GM23338 (cell line): ENCODE measurements around the gene KLHL22. TPM values are rescaled to one million over a fixed set of nuclear protein-coding genes. Genes with fewer than 3 reads are reported as not detected.

Experiments
- ATAC-seq: fragments of 200-7000 bp; cut with Tn5 transposase; 3 replicates; pipeline ENCODE4 v1.9.1; 2020
- DNase-seq: peaks from one replicate; pipeline ENCODE4 v3.0.0-alpha.2; 2015; ENCODE audit warnings: low spot score
- H2AFZ ChIP-seq: fragments of 200-600 bp; sonication (generic); 2 replicates; pipeline ENCODE4 v1.8.0; 2016; ENCODE audit warnings: antibody characterized with exemption, mild to moderate bottlenecking, moderate library complexity
- H3F3A ChIP-seq: fragments of 200-600 bp; sonication (generic); replicated peaks from 2 replicates; pipeline ENCODE4 v1.8.0; 2017; ENCODE audit warnings: antibody characterized with exemption, mixed run types, low read depth
- H3K27ac ChIP-seq: fragments of 200-600 bp; sonication (generic); 2 replicates; pipeline ENCODE4 v1.6.1; 2016; ENCODE audit warnings: low read depth
- H3K27me3 ChIP-seq: fragments of 200-600 bp; sonication (generic); 2 replicates; pipeline ENCODE4 v1.8.0; 2016; ENCODE audit warnings: mild to moderate bottlenecking, mixed run types, moderate library complexity; ENCODE audit not compliant: insufficient read depth
- H3K36me3 ChIP-seq: fragments of 200-600 bp; sonication (generic); 2 replicates; pipeline ENCODE4 v1.8.0; 2016; ENCODE audit warnings: mild to moderate bottlenecking; ENCODE audit not compliant: insufficient read depth
- H3K4me1 ChIP-seq: fragments of 200-600 bp; sonication (generic); 2 replicates; pipeline ENCODE4 v1.8.0; 2016; ENCODE audit warnings: mild to moderate bottlenecking, moderate library complexity; ENCODE audit not compliant: insufficient read depth
- H3K4me2 ChIP-seq: fragments of 200-600 bp; sonication (generic); 2 replicates; pipeline ENCODE4 v1.7.1; 2017; ENCODE audit warnings: mixed run types
- H3K4me3 ChIP-seq: fragments of 200-600 bp; sonication (generic); 2 replicates; pipeline ENCODE4 v1.6.1; 2016; ENCODE audit warnings: mixed run types
- H3K79me2 ChIP-seq: fragments of 200-600 bp; sonication (generic); replicated peaks from 2 replicates; pipeline ENCODE4 v1.8.0; 2017; ENCODE audit warnings: mild to moderate bottlenecking; ENCODE audit not compliant: insufficient read depth
- H3K9me2 ChIP-seq: fragments of 200-600 bp; sonication (generic); 2 replicates; pipeline ENCODE4 v1.8.0; 2017; ENCODE audit not compliant: insufficient read depth
- H4K20me1 ChIP-seq: fragments of 200-600 bp; sonication (generic); replicated peaks from 2 replicates; pipeline ENCODE4 v1.8.0; 2017; ENCODE audit warnings: mild to moderate bottlenecking; ENCODE audit not compliant: insufficient read depth
- H3K27ac Mint-ChIP-seq: 2 replicates; pipeline ENCODE4 v1.8.0; 2020; ENCODE audit warnings: inconsistent platforms, mild to moderate bottlenecking, moderate library complexity, mixed read lengths
- H3K27me3 Mint-ChIP-seq: 3 replicates; pipeline ENCODE4 v1.8.0; 2022; ENCODE audit warnings: low read depth, mild to moderate bottlenecking, moderate library complexity, mixed read lengths, inconsistent platforms; ENCODE audit not compliant: insufficient read depth, poor library complexity
- H3K36me3 Mint-ChIP-seq: 3 replicates; pipeline ENCODE4 v1.8.0; 2021; ENCODE audit warnings: low read depth, mild to moderate bottlenecking, inconsistent platforms, moderate library complexity, mixed read lengths
- H3K4me1 Mint-ChIP-seq: 3 replicates; pipeline ENCODE4 v1.8.0; 2020; ENCODE audit warnings: mild to moderate bottlenecking, inconsistent platforms, mixed read lengths
- H3K4me3 Mint-ChIP-seq: 3 replicates; pipeline ENCODE4 v1.8.0; 2021; ENCODE audit warnings: moderate library complexity, mild to moderate bottlenecking, inconsistent platforms, mixed read lengths
- H3K9me3 Mint-ChIP-seq: 3 replicates; pipeline ENCODE4 v1.8.0; 2020; ENCODE audit warnings: moderate library complexity, mild to moderate bottlenecking, inconsistent platforms, mixed read lengths
- CREB1 ChIP-seq: fragments of 250-450 bp; sonication (Bioruptor Pico); IDR thresholded peaks from 2 replicates; pipeline ENCODE4 v1.5.0; 2020; ENCODE audit warnings: low read depth, mild to moderate bottlenecking, moderate library complexity
- ETS1 ChIP-seq: IDR thresholded peaks from 2 replicates; pipeline ENCODE4 v1.6.1; 2016; ENCODE audit warnings: antibody characterized with exemption
- EZH2 ChIP-seq: fragments of 200-600 bp; sonication (generic); IDR thresholded peaks from one replicate; pipeline ENCODE4 v1.8.0; 2017; ENCODE audit warnings: antibody characterized with exemption, mild to moderate bottlenecking, low read depth; ENCODE audit not compliant: unreplicated experiment
- EZH2phosphoT487 ChIP-seq: fragments of 200-600 bp; sonication (generic); IDR thresholded peaks from one replicate; pipeline ENCODE4 v1.8.1; 2018; ENCODE audit warnings: antibody characterized with exemption; ENCODE audit not compliant: unreplicated experiment
- JUNB ChIP-seq: IDR thresholded peaks from one replicate; pipeline ENCODE4 v1.6.1; 2016; ENCODE audit warnings: antibody characterized with exemption; ENCODE audit not compliant: unreplicated experiment
- NANOG ChIP-seq: IDR thresholded peaks from 2 replicates; pipeline ENCODE4 v1.6.1; 2016; ENCODE audit warnings: antibody characterized with exemption, borderline replicate concordance
- POLR2AphosphoS5 ChIP-seq: IDR thresholded peaks from 2 replicates; pipeline ENCODE4 v1.6.1; 2016; ENCODE audit warnings: antibody characterized with exemption, low read depth
- REST ChIP-seq: IDR thresholded peaks from one replicate; pipeline ENCODE4 v1.6.1; 2018; ENCODE audit warnings: antibody characterized with exemption; ENCODE audit not compliant: unreplicated experiment
- STAT1 ChIP-seq: IDR thresholded peaks from one replicate; pipeline ENCODE4 v1.6.1; 2016; ENCODE audit warnings: antibody characterized with exemption; ENCODE audit not compliant: unreplicated experiment
- ZNF114 ChIP-seq: fragments of 250-450 bp; sonication (Bioruptor Pico); IDR thresholded peaks from 2 replicates; pipeline ENCODE4 v1.5.0; 2020; ENCODE audit warnings: mild to moderate bottlenecking, moderate library complexity
- ZNF331 ChIP-seq: fragments of 250-450 bp; sonication (Bioruptor Pico); IDR thresholded peaks from 2 replicates; pipeline ENCODE4 v1.5.0; 2020; ENCODE audit warnings: low read depth, mild to moderate bottlenecking, moderate library complexity
- polyA plus RNA-seq: library from polyadenylated mRNA; unstranded; fragments of >200 nt; fragmentation: Nextera tagmentation; extraction: Ambion mirVana; gene quantifications from 2 replicates; pipeline ENCODE4 v1.2.1, GENCODE V29; 2016
- total RNA-seq: library from RNA; depleted of rRNA; stranded (reverse); fragments of >200 nt; shearing (Covaris generic); gene quantifications from 2 replicates; pipeline ENCODE4 v1.2.3, GENCODE V29; 2014
- TF ChIP-seq, protein P1 (sequence below): fragments of 250-450 bp; sonication (Bioruptor Pico); IDR thresholded peaks from 2 replicates; pipeline ENCODE4 v1.5.0; 2020; ENCODE audit warnings: mild to moderate bottlenecking, moderate library complexity
- TF ChIP-seq, protein P2 (sequence below), 2 experiments: fragments of 200-600 bp in 1 of 2; sonication (generic) in 1 of 2; conservative IDR thresholded peaks; 2 replicates each; pipeline versions ENCODE4 v1.5.1 to v1.6.1; 2016 to 2017; ENCODE audit warnings: antibody characterized with exemption in 2 of 2, low read depth in 2 of 2, mild to moderate bottlenecking in 2 of 2, moderate library complexity in 1 of 2

The KLHL22 gene
- total and polyA plus RNA-seq, 2 experiments from 2014 or later = 2.4 to 16.0 TPM

- TF ChIP-seq STAT1 = no peak
- TF ChIP-seq ZNF331 (CRISPR knock-in tag) = no peak
- TF ChIP-seq EZH2phosphoT487 = no peak
These were observed 21.8 kb upstream of the KLHL22 start (continued) for GRCh38 chr22:20517422-20517821.

DNA sequence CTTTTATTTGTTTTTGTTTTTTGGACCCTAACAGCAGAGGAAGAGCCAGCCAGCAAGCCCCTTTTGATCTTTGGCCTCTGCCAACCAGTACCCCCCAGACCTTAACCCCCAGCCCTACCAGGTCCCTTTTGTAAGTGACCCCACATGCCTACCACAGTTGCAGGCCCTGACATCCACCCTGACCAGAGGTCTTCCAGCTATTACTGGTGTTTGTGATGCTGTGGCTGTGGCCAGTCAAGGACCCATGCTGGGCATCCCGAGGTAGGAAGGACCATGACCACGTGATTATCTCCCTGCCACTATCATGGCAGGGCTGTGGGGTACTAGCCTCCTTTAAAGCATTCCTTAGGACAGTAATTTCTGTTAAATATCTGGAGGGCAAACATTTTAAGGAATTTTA, 20.8 kb upstream of the KLHL22 start:
- Histone ChIP-seq H3K9me2 (no peaks in the 10 kb centered on the region), H3K27me3 (no peaks in the 10 kb centered on the region), H3K4me3 (no peak overlapping the region), H4K20me1 (peaks cover 26% of the 10 kb centered on the region), H2AFZ (no peak overlapping the region), H3K4me2 (no peak overlapping the region), H3F3A (no peaks in the 10 kb centered on the region), H3K4me1 (no peaks in the 10 kb centered on the region), H3K27ac (no peak overlapping the region), H3K79me2 (peaks cover 98% of the 10 kb centered on the region), H3K36me3 (no peaks in the 10 kb centered on the region)
- TF ChIP-seq, protein P1, sequence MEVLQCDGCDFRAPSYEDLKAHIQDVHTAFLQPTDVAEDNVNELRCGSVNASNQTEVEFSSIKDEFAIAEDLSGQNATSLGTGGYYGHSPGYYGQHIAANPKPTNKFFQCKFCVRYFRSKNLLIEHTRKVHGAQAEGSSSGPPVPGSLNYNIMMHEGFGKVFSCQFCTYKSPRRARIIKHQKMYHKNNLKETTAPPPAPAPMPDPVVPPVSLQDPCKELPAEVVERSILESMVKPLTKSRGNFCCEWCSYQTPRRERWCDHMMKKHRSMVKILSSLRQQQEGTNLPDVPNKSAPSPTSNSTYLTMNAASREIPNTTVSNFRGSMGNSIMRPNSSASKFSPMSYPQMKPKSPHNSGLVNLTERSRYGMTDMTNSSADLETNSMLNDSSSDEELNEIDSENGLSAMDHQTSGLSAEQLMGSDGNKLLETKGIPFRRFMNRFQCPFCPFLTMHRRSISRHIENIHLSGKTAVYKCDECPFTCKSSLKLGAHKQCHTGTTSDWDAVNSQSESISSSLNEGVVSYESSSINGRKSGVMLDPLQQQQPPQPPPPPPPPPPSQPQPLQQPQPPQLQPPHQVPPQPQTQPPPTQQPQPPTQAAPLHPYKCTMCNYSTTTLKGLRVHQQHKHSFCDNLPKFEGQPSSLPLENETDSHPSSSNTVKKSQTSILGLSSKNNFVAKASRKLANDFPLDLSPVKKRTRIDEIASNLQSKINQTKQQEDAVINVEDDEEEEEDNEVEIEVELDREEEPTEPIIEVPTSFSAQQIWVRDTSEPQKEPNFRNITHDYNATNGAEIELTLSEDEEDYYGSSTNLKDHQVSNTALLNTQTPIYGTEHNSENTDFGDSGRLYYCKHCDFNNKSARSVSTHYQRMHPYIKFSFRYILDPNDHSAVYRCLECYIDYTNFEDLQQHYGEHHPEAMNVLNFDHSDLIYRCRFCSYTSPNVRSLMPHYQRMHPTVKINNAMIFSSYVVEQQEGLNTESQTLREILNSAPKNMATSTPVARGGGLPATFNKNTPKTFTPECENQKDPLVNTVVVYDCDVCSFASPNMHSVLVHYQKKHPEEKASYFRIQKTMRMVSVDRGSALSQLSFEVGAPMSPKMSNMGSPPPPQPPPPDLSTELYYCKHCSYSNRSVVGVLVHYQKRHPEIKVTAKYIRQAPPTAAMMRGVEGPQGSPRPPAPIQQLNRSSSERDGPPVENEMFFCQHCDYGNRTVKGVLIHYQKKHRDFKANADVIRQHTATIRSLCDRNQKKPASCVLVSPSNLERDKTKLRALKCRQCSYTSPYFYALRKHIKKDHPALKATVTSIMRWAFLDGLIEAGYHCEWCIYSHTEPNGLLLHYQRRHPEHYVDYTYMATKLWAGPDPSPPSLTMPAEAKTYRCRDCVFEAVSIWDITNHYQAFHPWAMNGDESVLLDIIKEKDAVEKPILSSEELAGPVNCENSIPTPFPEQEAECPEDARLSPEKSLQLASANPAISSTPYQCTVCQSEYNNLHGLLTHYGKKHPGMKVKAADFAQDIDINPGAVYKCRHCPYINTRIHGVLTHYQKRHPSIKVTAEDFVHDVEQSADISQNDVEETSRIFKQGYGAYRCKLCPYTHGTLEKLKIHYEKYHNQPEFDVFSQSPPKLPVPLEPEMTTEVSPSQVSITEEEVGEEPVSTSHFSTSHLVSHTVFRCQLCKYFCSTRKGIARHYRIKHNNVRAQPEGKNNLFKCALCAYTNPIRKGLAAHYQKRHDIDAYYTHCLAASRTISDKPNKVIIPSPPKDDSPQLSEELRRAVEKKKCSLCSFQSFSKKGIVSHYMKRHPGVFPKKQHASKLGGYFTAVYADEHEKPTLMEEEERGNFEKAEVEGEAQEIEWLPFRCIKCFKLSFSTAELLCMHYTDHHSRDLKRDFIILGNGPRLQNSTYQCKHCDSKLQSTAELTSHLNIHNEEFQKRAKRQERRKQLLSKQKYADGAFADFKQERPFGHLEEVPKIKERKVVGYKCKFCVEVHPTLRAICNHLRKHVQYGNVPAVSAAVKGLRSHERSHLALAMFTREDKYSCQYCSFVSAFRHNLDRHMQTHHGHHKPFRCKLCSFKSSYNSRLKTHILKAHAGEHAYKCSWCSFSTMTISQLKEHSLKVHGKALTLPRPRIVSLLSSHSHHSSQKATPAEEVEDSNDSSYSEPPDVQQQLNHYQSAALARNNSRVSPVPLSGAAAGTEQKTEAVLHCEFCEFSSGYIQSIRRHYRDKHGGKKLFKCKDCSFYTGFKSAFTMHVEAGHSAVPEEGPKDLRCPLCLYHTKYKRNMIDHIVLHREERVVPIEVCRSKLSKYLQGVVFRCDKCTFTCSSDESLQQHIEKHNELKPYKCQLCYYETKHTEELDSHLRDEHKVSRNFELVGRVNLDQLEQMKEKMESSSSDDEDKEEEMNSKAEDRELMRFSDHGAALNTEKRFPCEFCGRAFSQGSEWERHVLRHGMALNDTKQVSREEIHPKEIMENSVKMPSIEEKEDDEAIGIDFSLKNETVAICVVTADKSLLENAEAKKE = no peak
- no peak for TF ChIP-seq EZH2phosphoT487
- no peak for TF ChIP-seq JUNB
- no peak for TF ChIP-seq ETS1
- no peak for TF ChIP-seq NANOG
- no peak for TF ChIP-seq ZNF331 (CRISPR knock-in tag)
- no peak for TF ChIP-seq EZH2
- no peak for TF ChIP-seq ZNF114 (CRISPR knock-in tag)
- no peak for TF ChIP-seq REST
- TF ChIP-seq STAT1 = no peak
- no peak for TF ChIP-seq POLR2AphosphoS5
- TF ChIP-seq, protein P2, sequence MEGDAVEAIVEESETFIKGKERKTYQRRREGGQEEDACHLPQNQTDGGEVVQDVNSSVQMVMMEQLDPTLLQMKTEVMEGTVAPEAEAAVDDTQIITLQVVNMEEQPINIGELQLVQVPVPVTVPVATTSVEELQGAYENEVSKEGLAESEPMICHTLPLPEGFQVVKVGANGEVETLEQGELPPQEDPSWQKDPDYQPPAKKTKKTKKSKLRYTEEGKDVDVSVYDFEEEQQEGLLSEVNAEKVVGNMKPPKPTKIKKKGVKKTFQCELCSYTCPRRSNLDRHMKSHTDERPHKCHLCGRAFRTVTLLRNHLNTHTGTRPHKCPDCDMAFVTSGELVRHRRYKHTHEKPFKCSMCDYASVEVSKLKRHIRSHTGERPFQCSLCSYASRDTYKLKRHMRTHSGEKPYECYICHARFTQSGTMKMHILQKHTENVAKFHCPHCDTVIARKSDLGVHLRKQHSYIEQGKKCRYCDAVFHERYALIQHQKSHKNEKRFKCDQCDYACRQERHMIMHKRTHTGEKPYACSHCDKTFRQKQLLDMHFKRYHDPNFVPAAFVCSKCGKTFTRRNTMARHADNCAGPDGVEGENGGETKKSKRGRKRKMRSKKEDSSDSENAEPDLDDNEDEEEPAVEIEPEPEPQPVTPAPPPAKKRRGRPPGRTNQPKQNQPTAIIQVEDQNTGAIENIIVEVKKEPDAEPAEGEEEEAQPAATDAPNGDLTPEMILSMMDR (conservative IDR thresholded peaks at IDR 0.05; ENCODE audit: low read depth in 2 of 2) = no peak
- no peak for TF ChIP-seq CREB1 (CRISPR knock-in tag)
- no peaks in the 10 kb centered on the region for H3K9me3 Mint-ChIP-seq
- H3K36me3 Mint-ChIP-seq = peaks cover 8% of the 10 kb centered on the region
- no peak overlapping the region for H3K27ac Mint-ChIP-seq
- H3K4me1 Mint-ChIP-seq = 0 out of 3 replicates have a peak, but pooled peaks cover 2% of the 10 kb centered on the region
- DNase-seq (no peak), ATAC-seq (no peak)
- H3K27me3 Mint-ChIP-seq = peaks cover 11% of the 10 kb centered on the region
- H3K4me3 Mint-ChIP-seq = no peak overlapping the region
